ENCODE measurements around the gene GTPBP6.
"Not testable (repeated sequence)": the region's sequence is repeated elsewhere in the genome, so short reads cannot be mapped to it uniquely, and the experiment has no call there.

Gene GTPBP6

DNA sequence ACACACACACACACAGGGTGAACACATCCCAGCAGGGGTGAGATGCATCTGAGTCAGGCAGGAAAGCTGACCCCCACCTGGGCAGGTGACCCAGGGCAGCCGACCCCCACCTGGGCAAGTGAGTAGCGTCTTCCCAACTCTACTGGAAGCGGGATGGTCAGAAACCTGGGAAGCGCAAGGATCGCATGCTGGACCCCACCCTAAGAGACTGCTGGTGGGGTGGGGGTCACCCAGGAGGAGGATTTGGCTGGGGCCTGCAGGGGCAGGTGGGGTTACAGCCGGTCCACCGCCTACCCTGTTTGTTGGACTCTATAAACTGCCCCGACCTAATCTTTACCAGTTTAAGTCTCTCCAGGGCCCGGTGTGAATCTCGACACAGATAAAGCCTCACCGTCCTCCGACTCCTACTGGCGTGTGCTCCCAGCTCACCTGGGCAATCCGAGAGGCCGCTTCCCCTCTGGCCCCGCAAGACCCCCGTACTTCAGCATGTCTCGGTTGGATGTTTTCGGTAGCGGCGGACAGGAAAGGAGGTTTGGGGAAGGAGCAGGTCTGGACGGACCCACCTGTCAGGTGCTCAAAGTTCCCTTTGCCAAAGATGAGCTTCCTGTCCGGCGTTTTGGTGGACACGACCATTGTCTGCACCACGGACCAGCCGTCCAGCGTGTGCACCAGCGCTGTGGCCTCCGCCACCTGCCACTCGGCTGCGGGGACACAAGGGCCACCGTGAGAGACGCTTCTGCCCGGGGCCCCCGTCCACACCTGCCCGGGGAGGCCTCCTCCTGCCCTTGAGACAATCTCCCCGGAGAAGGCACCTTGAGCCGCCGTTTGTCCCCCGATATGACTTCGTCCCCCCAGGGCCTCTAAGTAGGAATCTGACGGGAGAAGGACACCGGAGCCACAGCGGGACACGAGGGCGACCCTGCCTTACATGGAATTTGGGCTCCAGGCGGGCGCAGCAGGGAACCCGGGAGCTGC is 2.0 kb downstream of the GTPBP6 start:
- DNase-seq = no peak

DNA sequence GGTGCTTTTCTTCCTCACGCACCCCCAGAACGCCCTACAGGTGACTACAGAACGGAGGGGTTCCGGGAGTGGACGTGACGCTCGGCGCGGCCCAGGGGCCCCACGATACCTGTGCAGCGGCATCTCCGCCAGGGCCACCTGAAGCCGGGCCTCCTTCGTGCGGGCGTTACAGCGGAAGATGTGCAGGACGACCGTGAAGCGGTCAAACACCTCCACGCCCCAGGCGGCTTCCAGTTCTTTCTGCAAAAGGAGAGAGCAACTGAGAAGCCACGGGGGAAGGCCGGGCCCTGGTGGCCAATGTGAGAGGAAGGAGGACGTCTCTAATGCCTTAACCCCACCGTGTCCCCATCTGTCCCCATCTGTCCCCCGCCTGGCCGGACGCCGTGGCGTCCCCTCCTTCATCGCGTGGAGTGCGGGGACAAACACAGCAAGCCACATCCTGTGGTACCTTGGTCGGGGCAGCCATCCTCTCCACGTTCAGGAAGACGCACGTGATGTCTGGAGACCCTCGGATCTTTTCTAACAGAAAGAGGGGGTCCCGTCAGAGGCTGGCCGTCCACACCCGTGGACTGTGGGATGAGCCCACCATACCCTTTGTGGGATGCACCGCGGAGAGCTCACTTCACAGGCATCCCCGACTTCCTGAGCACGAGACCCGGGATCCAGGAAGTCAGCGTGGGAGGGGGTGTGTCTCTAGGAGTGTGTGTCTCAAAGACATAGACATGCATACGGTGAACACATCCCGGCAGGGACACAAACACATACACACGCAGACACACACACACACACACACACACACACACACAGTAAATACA is 3.6 kb downstream of the GTPBP6 start:
- no peak for DNase-seq

DNA sequence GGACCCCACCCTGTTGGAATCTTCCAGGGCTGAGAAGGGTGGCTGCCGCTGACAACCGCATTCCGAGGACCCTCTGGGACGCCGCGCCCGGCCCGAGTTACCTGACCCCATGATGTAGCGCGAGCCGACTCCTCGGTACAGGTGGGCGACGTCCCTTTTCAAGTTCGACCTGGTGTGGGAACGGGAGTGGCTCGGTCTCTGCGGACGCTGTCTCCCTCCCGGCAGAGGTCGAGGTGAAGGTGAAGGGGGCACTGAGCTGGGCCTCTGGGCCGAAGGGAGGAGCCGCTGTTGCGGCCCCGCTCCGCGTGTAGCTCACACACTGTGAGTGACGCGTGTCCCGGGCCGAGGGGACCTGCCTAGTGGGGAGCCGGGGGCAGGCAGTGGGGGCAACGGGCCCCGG is 4.5 kb downstream of the GTPBP6 start:
- DNase-seq = no peak

DNA sequence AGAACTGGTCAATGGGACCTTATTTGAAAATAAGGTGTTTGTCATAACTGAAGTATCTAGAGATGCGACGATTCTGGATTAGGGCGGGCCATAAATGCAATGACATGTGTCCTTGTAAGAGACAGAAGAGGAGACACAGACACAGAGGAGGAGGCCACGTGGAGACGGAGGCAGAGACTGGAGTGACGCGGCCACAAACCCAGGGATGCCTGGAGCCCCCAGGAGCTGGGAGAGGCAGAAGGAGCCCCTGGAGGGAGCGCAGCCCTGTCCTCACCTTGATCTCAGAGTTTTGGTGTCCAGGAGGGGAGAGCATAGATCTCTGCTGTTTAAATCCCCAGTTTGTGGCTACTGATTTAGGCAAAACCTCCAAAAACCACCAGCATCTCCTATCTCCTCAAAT is 5.0 kb downstream of the GTPBP6 start:
- no peak for DNase-seq

DNA sequence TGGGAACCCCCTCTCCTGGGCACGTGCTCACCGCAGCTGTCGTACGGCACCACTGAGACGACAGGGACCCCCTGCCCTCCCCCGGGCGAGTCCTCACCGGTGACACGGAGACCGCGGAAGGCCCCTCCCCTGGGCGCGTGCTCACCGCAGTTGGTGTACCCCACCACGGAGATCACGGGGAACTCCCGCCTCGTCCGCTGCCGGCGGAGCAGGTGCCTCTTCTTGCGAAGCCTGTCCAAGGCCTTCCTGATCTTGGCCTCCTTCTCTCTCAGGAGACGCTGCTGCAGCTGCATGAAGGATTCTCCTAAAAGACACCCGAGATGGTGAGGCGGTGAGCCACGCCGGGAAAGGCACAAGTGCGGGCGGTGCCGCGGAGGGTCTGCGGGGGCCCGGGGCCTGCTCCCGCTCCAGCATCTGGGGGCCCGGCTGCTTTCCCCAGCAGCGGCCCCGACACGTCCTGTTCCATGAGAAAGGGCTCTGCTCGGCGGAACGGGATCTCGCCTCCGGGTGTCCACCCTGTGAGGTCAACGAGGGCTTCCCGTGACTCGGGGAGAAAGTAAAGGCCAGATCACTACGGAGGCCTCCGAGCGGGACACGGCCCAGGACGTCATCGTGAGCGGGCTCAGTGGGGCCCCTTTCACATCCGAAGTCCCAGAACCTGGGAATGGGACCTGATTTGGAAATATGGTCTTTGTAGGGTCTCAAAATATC is 5.8 kb downstream of the GTPBP6 start:
- DNase-seq = no peak

DNA sequence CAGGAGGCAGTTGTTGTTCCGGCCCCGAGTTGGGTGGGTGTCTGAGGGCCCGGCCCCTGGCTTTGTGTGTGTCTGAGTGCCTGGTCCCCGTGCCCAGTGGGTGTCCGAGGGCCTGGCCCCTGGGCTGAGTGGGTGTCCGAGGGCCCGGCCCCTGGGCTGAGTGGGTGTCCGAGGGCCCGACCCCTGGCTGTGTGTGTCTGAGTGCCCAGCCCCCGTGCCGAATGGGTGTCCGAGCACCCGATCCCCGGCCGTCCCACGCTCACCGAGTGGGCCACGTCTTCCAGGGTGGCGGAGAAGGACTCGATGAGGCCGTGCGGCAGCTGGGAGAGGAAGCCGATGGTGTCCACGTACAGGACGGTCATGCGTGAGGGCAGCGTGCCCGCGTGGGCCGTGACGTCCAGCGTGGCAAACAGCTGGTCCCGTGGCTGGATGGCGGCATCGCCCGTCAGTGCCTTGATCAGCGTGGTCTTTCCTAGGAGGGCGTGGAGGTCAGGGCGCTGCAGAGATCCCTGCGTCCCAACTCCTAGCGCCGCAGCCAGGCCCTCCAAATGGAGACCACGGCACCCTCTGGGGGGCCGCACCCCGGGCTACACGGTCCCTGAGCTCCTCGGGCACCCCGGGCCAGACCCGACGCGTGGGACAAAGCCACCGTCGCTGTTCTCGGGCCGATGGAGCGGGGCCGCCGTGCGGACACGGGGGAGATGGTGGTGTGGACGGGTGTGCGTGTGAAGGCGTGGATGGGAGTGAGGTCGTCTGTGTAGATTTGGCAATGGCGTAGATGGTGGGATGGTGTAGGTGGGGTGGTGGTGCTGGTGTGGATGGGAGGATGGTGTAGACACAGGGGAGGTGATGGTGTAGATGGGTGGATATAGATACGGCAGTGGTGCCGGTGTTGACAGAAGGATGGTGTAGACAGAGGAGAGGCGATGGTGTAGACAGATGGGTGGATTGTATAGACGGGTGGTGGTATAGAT is 7.2 kb downstream of the GTPBP6 start:
- DNase-seq = no peak

DNA sequence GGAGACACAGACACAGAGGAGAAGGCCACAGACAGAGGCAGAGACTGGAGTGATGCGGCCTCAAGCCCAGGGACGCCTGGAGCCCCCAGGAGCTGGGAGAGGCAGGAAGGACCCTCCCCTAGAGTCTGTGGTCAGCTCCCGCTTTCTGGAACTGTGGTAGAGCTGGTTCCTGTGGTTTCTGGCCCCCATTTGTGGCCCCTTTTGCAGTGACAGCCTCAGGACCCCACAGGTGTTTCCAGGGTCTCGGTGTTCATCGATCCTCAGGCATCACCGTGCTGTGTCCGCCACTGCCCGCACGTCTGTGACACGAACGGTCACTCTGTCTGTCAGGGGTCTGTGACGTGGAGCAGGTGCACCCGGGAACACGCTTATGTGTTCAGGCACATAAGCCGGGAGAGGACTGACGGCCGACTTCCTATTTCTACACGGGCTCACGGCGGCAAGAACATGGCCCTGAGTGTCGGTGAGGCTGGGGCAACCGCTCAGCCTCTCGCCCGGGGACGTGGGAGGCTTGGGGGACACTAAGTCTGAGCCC is 7.9 kb downstream of the GTPBP6 start:
- DNase-seq = no peak

DNA sequence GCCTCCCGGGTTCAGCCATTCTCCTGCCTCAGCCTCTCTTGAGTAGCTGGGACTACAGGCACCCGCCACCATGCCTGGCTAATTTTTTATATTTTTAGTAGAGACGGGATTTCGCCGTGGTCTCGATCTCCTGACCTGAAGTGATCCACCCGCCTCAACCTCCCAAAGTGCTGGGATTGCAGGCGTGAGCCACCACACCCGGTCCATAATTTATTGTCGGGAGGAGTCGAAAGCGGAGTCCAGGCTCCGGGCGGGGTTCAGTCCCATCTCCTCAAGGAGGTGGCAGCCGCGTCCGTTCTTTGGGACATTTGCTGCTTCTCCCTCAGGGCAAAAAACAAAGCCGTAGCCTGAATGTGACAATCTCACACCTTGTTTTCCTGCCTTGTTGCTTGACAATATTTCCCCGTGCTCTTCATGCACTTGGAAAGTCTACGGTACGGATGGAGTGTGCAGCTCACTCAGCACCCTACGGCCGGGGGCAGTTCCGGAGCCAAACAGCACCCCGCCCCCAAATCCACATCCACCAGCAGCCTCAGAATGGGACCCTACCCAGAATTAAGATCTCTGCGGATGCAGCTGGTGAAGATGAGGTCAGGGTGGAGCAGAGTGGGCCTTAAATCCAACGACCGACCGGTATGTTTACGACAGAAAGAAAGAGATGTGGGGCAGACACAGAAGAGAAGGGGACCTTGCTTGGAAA is 9.6 kb downstream of the GTPBP6 start:
- DNase-seq = no peak

DNA sequence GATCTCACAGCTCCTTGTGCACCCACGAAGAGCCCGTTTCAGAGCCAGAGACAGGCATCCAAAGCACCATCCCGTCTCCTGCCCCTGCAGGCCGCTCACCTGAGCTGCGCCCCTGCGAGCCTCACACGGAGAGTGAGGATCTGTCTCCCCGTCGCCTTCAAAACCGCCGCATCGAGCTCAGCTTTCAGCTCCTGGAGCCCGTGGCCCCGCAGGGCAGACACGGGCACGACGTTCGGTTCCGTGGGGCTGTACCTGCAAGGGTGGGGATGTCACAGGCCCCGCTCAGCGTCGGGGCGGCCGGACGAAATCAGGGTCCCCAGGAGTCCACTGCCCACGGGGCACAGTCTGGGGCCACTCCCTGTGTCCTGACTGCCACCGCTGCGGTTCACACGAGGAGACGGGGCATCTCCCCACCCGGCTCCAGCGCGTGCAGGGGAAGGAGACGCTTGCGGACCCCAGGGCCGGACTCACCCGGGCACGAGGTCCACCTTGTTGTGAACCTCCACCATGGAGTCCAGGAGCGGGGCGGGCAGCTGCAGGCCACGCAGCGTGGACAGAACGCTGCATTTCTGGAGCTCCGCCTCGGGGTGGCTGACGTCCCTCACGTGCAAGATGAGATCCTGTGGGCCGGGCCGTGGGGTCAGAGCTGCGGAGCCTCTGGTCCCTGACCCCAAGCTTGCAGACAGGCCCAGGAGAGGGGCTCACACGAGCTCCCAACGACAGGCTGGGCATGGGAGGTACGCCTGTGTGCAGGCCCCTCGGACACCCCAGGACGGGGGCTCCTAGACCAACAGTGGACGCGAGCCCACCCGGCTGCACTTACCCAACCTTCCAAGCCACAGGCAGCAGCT is 11.1 kb downstream of the GTPBP6 start:
- no peak for DNase-seq

DNA sequence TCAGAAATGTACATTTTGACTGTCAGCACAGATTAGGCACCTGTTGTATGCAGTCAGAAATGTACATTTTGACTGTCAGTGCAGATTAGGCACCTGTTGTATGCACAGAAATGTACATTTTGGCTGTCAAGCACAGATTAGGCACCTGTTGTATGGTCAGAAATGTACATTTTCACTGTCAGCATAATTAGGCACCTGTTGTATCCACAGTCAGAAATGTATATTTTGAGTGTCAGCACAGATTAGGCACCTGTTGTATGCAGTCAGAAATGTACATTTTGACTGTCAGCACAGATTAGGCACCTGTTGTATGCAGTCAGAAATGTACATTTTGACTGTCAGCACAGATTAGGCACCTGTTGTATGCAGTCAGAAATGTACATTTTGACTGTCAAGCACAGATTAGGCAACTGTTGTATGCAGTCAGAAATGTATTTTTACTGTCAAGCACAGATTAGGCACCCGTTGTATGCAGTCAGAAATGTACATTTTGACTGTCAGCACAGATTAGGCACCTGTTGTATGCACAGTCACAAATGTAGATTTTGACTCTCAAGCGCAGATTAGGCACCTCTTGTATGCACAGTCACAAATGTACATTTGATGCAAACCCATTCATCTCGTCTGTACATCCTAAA is 11.9 kb downstream of the GTPBP6 start:
- not testable (repeated sequence) for DNase-seq

DNA sequence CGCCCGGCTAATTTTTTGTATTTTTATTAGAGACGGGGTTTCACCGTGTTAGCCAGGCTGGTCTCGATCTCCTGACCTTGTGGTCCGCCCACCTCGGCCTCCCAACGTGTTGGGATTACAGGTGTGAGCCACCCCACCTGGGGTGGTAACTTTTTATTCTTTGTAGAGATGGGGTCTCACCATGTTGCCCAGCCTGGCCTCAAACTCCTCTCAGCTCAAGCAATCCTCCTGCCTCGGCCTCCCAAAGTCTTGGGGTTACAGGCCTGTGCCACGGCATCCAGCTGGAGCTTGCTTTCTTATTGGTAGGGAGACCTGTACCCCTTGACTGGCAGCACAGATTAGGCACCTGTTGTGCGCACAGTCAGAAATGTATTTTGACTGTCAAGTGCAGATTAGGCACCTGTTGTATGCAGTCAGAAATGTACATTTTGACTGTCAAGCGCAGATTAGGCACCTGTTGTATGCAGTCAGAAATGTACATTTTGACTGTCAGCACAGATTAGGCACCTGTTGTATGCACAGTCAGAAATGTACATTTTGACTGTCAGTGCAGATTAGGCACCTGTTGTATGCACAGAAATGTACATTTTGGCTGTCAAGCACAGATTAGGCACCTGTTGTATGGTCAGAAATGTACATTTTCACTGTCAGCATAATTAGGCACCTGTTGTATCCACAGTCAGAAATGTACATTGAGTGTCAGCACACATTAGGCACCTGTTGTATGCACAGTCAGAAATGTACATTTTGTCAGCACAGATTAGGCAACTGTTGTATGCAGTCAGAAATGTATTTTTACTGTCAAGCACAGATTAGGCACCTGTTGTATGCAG is 12.6 kb downstream of the GTPBP6 start:
- not testable (repeated sequence) for DNase-seq

DNA sequence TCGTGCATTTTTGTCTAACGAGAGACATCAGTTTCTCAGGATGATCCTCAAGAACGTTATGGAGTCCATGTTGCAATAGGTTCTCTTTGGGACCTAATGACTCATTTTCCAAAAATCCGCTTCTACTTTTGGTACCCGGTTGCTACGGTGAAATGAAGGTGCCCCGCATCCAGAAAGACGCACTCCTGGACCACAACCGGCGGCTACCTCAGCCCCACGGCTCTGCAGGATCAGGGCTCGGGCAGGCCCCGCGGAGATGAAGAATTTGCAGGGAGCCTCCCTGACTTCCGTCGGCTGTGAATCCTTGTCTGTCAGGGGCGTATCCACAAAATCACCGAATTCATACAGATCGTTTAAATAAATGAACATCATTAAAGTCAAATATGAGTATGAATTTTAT is 15.6 kb downstream of the GTPBP6 start:
- no peak for DNase-seq

DNA sequence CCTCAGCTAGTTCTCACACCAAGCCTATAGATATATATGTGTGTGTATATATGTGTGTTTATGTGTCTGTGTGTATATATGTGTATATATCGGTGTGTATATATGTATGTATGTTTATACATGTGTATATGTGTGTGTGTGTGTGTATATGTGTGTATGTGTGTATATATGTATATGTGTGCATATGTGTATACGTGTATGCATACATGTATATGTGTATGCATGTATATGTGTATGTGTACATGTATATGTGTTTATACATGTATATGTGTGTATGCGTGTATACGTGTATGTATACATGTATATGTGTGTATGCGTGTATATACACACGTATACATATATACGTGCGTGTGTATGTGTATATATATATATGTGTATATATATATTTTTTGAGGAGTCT is 18.3 kb downstream of the GTPBP6 start:
- DNase-seq = no peak

DNA sequence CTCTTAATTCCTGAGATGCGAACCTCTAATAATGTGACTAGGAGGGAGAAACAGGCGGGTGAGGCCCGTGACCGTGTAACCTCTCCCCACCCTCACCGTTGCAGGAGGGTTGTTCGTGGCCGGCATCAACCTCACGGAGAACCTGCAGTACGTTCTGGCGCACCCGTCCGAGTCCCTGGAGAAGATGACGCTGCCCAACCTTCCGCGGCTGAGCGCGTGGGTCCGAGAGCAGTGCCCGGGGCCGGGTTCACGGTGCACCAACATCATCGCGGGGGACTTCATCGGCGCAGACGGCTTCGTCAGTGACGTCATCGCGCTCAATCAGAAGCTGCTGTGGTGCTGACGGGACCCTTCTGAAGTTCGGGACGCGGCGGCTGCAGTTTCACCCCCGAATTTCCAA is 19.6 kb downstream of the GTPBP6 start:
- no peak for DNase-seq

DNA sequence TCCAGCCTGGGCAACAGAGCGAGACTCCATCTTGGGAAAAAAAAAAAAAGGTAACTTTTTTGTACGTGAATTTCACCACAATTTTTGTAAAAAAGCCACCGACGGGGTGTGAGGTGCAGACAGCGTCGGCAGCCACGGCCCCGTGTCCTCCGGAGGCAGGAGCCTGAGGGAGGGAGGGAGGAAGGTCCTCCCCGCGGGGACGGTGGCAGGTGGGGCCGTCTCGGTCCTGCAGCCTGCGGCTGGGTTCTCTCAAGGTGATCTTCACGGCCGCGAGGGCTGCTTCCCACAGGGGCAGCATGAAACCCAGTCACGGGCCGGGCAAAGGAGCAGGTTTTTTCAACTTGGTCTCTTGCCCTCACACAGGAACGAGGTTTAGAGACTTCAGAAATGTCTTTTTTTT is 23.5 kb downstream of the GTPBP6 start:
- DNase-seq = no peak

DNA sequence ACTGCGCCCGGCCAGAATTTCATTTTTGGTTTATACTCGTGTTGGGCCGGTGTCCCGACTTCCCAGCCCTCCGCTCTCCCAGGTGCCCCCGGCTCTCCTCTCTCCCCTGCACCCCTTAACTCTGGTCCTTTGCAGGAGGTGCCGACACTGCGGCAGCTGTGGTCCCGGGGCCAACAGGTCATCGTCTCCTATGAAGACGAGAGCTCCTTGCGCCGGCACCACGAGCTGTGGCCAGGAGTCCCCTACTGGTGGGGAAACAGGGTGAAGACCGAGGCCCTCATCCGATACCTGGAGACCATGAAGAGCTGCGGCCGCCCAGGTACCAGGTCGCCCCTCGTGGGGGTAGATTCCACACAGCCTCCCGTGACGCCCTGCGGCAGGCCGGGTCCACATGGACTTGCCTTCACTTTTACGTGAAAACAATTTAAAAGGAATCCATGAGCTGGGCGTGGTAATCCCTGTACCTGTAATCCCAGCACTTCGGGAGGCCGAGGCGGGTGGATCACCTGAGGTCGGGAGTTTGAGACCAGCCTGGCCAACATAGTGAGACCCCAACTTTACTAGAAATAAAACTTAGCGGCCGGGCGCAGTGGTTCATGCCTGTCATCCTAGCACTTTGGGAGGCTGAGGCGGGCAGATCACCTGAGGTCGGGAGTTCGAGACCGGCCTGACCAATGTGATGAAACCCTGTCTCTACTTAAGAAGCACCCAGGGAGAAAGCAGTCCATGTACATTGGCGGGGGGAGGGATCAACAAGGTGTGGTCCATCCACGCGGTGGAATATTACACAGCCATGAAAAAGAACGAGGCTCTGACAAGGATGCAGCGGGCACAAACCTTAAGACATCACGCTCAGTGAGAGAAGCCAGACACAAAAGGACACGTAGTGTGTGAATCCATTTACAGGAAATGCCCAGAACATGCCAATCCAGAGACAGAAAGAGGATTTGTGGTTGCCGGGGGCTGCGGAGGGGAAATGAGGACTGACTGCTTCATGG is 25.4 kb downstream of the GTPBP6 start:
- no peak for DNase-seq

DNA sequence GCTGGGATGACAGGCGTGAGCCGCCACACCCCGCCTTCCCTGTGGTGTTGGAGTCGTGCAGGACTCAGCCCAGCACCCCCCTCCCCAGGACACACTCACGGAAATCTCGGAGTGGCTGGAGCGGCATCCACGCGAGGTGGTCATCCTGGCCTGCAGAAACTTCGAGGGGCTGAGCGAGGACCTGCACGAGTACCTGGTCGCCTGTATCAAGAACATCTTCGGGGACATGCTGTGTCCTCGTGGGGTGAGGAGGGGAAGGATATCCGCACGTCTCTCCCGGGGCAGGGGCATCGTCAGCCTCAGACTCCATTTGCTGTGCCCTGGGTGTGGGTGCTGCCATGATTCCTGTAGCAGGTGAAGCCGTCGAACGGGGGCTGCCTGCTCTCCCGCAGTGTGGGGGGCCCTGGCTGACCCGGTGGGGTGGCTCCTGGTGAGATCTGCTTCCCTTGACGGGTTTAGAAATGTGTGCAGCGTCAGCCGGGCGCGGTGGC is 27.1 kb downstream of the GTPBP6 start:
- no peak for DNase-seq
